Occipital lobe (tissue), 2 donors: ENCODE data around the gene CDH22. TPM values are rescaled to one million over a fixed set of nuclear protein-coding genes. Genes with fewer than 3 reads are reported as not detected.

Experiments
- DNase-seq: peaks from one replicate; lab custom pipeline; 2025; lab: John Stamatoyannopoulos, UW
- total RNA-seq: library from RNA; depleted of rRNA; stranded (reverse); fragments of >200 nt; gene quantifications from one replicate; pipeline ENCODE4 v1.2.3, GENCODE V29; 2014

Gene CDH22
- total RNA-seq, 1 donor from 2014 or later, result 0.31 TPM

- no peak for DNase-seq
Measured at GRCh38 chr20:46216770-46217464, 91.4 kb downstream of the CDH22 start.

- DNase-seq, result no peak
Measured at GRCh38 chr20:46215913-46216707, 92.2 kb downstream of the CDH22 start.

- no peak for DNase-seq
Measured at GRCh38 chr20:46214824-46215488, 93.3 kb downstream of the CDH22 start.

- no peak for DNase-seq
Measured at GRCh38 chr20:46213946-46214823, 94.1 kb downstream of the CDH22 start.

GRCh38 chr20:46212876-46213275, 95.4 kb downstream of the CDH22 start:
- DNase-seq, result no peak

- DNase-seq, result no peak
Measured at GRCh38 chr20:46212252-46212651, 96.0 kb downstream of the CDH22 start.

- no peak for DNase-seq
Measured at GRCh38 chr20:46211331-46211722, 97.0 kb downstream of the CDH22 start.

GRCh38 chr20:46210672-46211330, 97.5 kb downstream of the CDH22 start:
- DNase-seq, result no peak

GRCh38 chr20:46209930-46210671, 98.2 kb downstream of the CDH22 start:
- no peak for DNase-seq

- no peak for DNase-seq
Measured at GRCh38 chr20:46207793-46208192, 100.5 kb downstream of the CDH22 start.

GRCh38 chr20:46206992-46207549, 101.2 kb downstream of the CDH22 start:
- DNase-seq, result peak; percentile 43

GRCh38 chr20:46206025-46206424, 102.3 kb downstream of the CDH22 start:
- no peak for DNase-seq

- DNase-seq, result no peak
Measured at GRCh38 chr20:46205349-46205748, 102.9 kb downstream of the CDH22 start.

GRCh38 chr20:46204594-46205186, 103.6 kb downstream of the CDH22 start:
- no peak for DNase-seq

GRCh38 chr20:46203510-46203837, 104.8 kb downstream of the CDH22 start:
- no peak for DNase-seq

GRCh38 chr20:46202766-46203509, 105.4 kb downstream of the CDH22 start:
- no peak for DNase-seq

GRCh38 chr20:46200582-46201570, 107.4 kb downstream of the CDH22 start:
- no peak for DNase-seq

- no peak for DNase-seq
Measured at GRCh38 chr20:46199198-46199597, 109.1 kb downstream of the CDH22 start.
